Caco-2 (cell line): Measurements from ENCODE around the gene VTN. TPM values are rescaled to one million over a fixed set of nuclear protein-coding genes. Genes with fewer than 3 reads are reported as not detected.

Experiments
- BruUV-seq: library from RNA; stranded (reverse); fragments of 400-500 nt; replicated peaks from 2 replicates; lab custom pipeline; 2021; lab: Mats Ljungman, UMichigan
- CTCF ChIA-PET: fragments of 300-600 bp; sonication (Branson Sonifier 250); formaldehyde crosslinking; loops from one replicate; lab custom pipeline; 2022; ENCODE audit warnings: antibody characterized with exemption; lab: Charles Lee
- POLR2A ChIA-PET: fragments of 300-600 bp; sonication (Branson Sonifier 250); formaldehyde crosslinking; loops from one replicate; lab custom pipeline; 2022; ENCODE audit warnings: antibody characterized with exemption; lab: Charles Lee
- DNase-seq, 2 experiments: peaks; one replicate each; pipeline versions ENCODE4 v3.0.0 to v3.0.0-alpha.2; 2020 to 2022
- H3K27me3 ChIP-seq: replicated peaks from 2 replicates; pipeline ENCODE4 v1.6.0; 2011; ENCODE audit warnings: low read length; ENCODE audit not compliant: control insufficient read depth, insufficient read depth
- H3K36me3 ChIP-seq: 2 replicates; pipeline ENCODE4 v1.5.1; 2011; ENCODE audit warnings: low read length; ENCODE audit not compliant: control insufficient read depth, insufficient read depth
- H3K4me1 ChIP-seq: fragments of 250-450 bp; sonication (Bioruptor Pico); 2 replicates; pipeline ENCODE4 v1.5.1; 2020; ENCODE audit warnings: mild to moderate bottlenecking
- H3K4me3 ChIP-seq: 2 replicates; pipeline ENCODE4 v1.5.1; 2011; ENCODE audit warnings: low read depth, mild to moderate bottlenecking, control low read depth, low read length
- H3K9me3 ChIP-seq: fragments of 250-450 bp; sonication (Bioruptor Pico); 2 replicates; pipeline ENCODE4 v1.5.1; 2020; ENCODE audit warnings: mild to moderate bottlenecking, moderate library complexity
- H3K27ac Mint-ChIP-seq: one replicate; pipeline ENCODE4 v1.8.0; 2022; ENCODE audit warnings: mixed read lengths; ENCODE audit not compliant: unreplicated experiment
- H3K27me3 Mint-ChIP-seq: one replicate; pipeline ENCODE4 v1.8.0; 2022; ENCODE audit warnings: mixed read lengths; ENCODE audit not compliant: insufficient read depth, unreplicated experiment
- H3K36me3 Mint-ChIP-seq: one replicate; pipeline ENCODE4 v1.8.0; 2022; ENCODE audit warnings: mild to moderate bottlenecking, mixed read lengths; ENCODE audit not compliant: insufficient read depth, unreplicated experiment
- H3K4me1 Mint-ChIP-seq: one replicate; pipeline ENCODE4 v1.8.0; 2022; ENCODE audit warnings: low read depth, mixed read lengths; ENCODE audit not compliant: unreplicated experiment
- H3K4me3 Mint-ChIP-seq: one replicate; pipeline ENCODE4 v1.8.0; 2022; ENCODE audit warnings: mild to moderate bottlenecking, moderate library complexity, mixed read lengths; ENCODE audit not compliant: unreplicated experiment
- H3K9me3 Mint-ChIP-seq: one replicate; pipeline ENCODE4 v1.8.0; 2022; ENCODE audit warnings: mixed read lengths; ENCODE audit not compliant: unreplicated experiment
- intact Hi-C: fragments of 100-400 bp; cut with micrococcal nuclease; formaldehyde crosslinking; loops from one replicate; pipeline ENCODE4 v1.10.0; 2022; ENCODE audit not compliant: unreplicated experiment
- total RNA-seq: library from RNA; stranded (reverse); gene quantifications from 2 replicates; pipeline ENCODE4 v1.2.3, GENCODE V29; 2022
- TF ChIP-seq, protein P1 (sequence below), 2 experiments: fragments of 200-600 bp in 1 of 2; IDR thresholded peaks; 1 replicate in 1 of 2; 2 replicates in 1 of 2; pipeline versions ENCODE4 v1.5.1 to v1.8.0; 2011 to 2022; ENCODE audit warnings: antibody characterized with exemption in 1 of 2, control low read depth in 1 of 2, inconsistent platforms in 1 of 2, low read depth in 1 of 2, low read length in 1 of 2, mild to moderate bottlenecking in 1 of 2, moderate library complexity in 1 of 2; ENCODE audit not compliant: insufficient read depth in 1 of 2, severe bottlenecking in 1 of 2, unreplicated experiment in 1 of 2

The VTN gene
- total RNA-seq, 1 experiment from 2014 or later, result 273 TPM

DNA sequence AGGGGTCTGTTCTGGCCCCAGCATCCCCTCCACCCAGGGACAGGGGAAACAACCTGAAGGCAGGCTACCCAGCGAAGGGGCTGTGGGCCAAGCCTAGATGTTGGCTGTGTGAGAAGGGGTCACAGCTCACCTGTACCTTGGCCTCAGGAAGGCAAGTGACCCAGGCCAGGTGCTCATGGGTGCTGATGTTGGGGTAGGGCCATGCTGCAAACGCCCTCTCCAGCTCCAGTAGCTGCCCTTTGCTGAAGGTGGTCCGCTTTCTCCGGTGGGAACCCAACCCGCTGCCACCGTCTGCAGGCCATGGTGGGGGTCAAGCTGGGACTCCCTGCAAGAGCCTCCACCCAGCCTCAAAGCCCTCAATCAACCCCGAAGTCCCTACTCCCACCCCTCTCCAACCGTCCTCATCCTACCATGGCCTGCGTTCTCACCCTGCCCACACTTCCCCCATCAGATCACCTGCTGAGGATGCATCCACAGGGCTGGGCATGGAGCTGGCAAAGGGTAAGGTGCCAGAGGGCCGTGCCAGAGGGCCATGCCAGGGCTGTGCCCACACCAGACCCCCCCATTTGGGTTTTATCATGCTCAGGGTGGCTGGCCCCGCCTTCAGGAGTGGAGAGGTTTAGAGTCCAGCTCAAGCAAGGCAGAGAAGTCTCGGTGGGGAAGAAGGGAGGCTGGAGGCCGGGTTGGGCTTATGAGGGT, 5.3 kb downstream of the VTN start, which contains the start of gene SEBOX:
Gene SEBOX (minus strand): TSS at position 535 of the 699 bp plus-strand sequence. CDS start 48 bp downstream, at position 487.
- no peak for DNase-seq
- CTCF ChIA-PET, result no interaction called here
- Histone ChIP-seq H3K36me3 (peaks cover 26% of the 10 kb centered on the region), H3K9me3 (no peaks in the 10 kb centered on the region), H3K27me3 (no peaks in the 10 kb centered on the region), H3K4me1 (peaks cover 31% of the 10 kb centered on the region), H3K4me3 (no peak within 1 kb of the TSS)
- BruUV-seq, result no TSS peak
- no peaks in the 10 kb centered on the region for H3K27me3 Mint-ChIP-seq
- no peak within 1 kb of the TSS for H3K27ac Mint-ChIP-seq
- peaks cover 27% of the 10 kb centered on the region for H3K4me1 Mint-ChIP-seq
- intact Hi-C loops, result loop anchor here (10.0 kb wide), 1 partner anchor 180 kb away; no protein-coding TSS in a partner anchor
- POLR2A ChIA-PET, result interaction anchor here (0.7 to 2.9 kb wide), 2 partner anchors 18 to 29 kb away, joined by 3 to 10 read pairs; partner anchors contain the start of genes IFT20 and TNFAIP1
- peaks cover 71% of the 10 kb centered on the region for H3K36me3 Mint-ChIP-seq
- H3K9me3 Mint-ChIP-seq, result no peaks in the 10 kb centered on the region
- H3K4me3 Mint-ChIP-seq, result no peak within 1 kb of the TSS
- TF ChIP-seq, protein P1, sequence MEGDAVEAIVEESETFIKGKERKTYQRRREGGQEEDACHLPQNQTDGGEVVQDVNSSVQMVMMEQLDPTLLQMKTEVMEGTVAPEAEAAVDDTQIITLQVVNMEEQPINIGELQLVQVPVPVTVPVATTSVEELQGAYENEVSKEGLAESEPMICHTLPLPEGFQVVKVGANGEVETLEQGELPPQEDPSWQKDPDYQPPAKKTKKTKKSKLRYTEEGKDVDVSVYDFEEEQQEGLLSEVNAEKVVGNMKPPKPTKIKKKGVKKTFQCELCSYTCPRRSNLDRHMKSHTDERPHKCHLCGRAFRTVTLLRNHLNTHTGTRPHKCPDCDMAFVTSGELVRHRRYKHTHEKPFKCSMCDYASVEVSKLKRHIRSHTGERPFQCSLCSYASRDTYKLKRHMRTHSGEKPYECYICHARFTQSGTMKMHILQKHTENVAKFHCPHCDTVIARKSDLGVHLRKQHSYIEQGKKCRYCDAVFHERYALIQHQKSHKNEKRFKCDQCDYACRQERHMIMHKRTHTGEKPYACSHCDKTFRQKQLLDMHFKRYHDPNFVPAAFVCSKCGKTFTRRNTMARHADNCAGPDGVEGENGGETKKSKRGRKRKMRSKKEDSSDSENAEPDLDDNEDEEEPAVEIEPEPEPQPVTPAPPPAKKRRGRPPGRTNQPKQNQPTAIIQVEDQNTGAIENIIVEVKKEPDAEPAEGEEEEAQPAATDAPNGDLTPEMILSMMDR (IDR thresholded peaks at IDR 0.05; ENCODE audit: insufficient read depth in 1 of 2, low read depth in 1 of 2, low read length in 1 of 2, severe bottlenecking in 1 of 2, unreplicated experiment in 1 of 2), result no peak

DNA sequence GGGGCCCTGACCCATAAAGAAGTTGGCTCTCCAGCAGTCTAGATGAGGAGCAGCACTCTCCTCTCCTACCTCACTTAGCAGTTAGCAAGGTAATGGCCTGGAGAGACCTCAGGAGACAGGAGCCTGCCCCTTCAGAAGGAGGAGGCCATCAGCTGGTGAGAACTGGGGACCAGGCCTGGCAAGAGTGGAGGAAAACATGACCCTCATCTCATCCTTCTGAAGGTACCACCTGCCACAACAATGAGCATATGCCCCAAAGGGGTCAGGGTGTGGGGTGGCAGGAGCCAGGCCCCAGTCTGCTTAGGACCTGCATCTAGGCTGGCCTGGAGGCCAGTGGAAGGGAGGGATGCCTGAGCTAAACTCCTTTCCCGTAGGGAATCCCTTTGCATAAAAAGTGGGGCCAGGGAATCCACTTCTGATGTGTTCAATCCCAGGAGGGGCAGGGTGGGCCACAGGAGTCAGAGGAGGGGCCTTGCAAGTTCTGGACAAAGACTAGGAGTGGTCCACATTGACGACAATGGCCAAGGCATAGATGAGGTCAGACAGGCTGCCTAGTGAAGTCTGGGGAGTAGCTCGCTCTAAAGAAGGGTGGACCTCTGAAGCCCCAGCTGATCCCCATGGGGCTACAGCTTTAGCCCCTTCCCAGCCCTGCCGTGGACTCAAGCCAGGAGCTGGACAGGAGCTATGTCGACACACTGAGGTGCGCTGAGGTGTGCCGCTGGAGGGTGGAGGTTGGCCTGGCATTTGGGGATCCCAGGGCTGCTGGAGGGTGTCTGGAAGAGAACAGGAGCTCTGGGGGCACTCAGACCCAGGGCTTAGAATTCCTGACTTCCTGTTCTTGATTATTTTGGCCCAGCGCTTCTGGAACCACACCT, 6.1 kb downstream of the VTN start:
- Mint-ChIP-seq H3K27ac (no peak overlapping the region), H3K36me3 (peaks cover 69% of the 10 kb centered on the region), H3K4me1 (peaks cover 19% of the 10 kb centered on the region), H3K27me3 (no peaks in the 10 kb centered on the region), H3K9me3 (no peaks in the 10 kb centered on the region), H3K4me3 (no peak overlapping the region)
- ChIA-PET CTCF (interaction anchor here (1.2 kb wide), 1 partner anchor 28 kb away, joined by 3 read pairs; the partner anchor contains the start of gene TNFAIP1), POLR2A (interaction anchor here (0.7 to 2.9 kb wide), 2 partner anchors 17 to 28 kb away, joined by 3 to 10 read pairs; partner anchors contain the start of genes IFT20 and TNFAIP1)
- BruUV-seq, result no TSS peak
- Histone ChIP-seq H3K4me1 (peaks cover 23% of the 10 kb centered on the region), H3K9me3 (no peaks in the 10 kb centered on the region), H3K4me3 (no peak overlapping the region), H3K27me3 (no peaks in the 10 kb centered on the region), H3K36me3 (peaks cover 29% of the 10 kb centered on the region)
- DNase-seq, result no peak
- TF ChIP-seq, protein P1 (IDR thresholded peaks at IDR 0.05; ENCODE audit: insufficient read depth in 1 of 2, low read depth in 1 of 2, low read length in 1 of 2, severe bottlenecking in 1 of 2, unreplicated experiment in 1 of 2), result no peak
- intact Hi-C loops, result loop anchor here (10.0 kb wide), 1 partner anchor 181 kb away; no protein-coding TSS in a partner anchor

DNA sequence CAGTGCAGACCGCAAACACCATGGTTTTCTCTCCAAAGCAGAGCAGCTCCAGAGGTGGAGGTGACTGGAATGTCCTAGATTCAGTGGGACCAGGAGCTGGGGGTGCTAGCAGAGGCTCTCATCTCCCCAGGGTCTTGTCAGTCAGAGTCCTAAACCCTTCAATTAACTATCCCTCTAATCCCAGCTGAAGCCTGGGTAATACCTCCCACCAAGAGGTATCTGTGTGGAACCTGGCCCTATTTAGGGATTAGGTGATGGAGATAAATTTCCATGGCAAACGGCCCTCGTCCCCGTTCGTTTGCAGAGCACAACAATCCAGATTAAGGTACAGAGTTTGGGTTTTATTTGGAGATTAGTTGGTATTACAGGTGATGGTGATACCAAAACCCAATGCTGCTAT, 6.9 kb downstream of the VTN start:
- H3K4me3 ChIP-seq, result no peak overlapping the region
- no peak overlapping the region for H3K27ac Mint-ChIP-seq
- peaks cover 19% of the 10 kb centered on the region for H3K4me1 ChIP-seq
- peaks cover 26% of the 10 kb centered on the region for H3K36me3 ChIP-seq
- peaks cover 72% of the 10 kb centered on the region for H3K36me3 Mint-ChIP-seq
- TF ChIP-seq, protein P1 (IDR thresholded peaks at IDR 0.05; ENCODE audit: insufficient read depth in 1 of 2, low read depth in 1 of 2, low read length in 1 of 2, severe bottlenecking in 1 of 2, unreplicated experiment in 1 of 2), result no peak
- peaks cover 17% of the 10 kb centered on the region for H3K4me1 Mint-ChIP-seq
- H3K9me3 ChIP-seq, result no peaks in the 10 kb centered on the region
- CTCF ChIA-PET, result interaction anchor here (1.2 kb wide), 1 partner anchor 27 kb away, joined by 3 read pairs; the partner anchor contains the start of gene TNFAIP1
- no peaks in the 10 kb centered on the region for H3K27me3 ChIP-seq
- intact Hi-C loops, result loop anchor here (10.0 kb wide), 1 partner anchor 182 kb away; no protein-coding TSS in a partner anchor
- H3K9me3 Mint-ChIP-seq, result no peaks in the 10 kb centered on the region
- DNase-seq, result no peak
- no peaks in the 10 kb centered on the region for H3K27me3 Mint-ChIP-seq
- no peak overlapping the region for H3K4me3 Mint-ChIP-seq
- no TSS peak for BruUV-seq
- POLR2A ChIA-PET, result interaction anchor here (2.9 kb wide), 1 partner anchor 27 kb away, joined by 10 read pairs; the partner anchor contains the start of genes IFT20 and TNFAIP1
